Esophagus squamous epithelium (tissue), 4 donors: ENCODE measurements around the gene KIDINS220.

Source experiments
- POLR2A ChIP-seq, 4 donors: fragments of 450-650 bp; IDR thresholded peaks; one replicate each; pipeline ENCODE4 v1.6.1; 2017; ENCODE audit warnings: antibody characterized with exemption in 4 of 4, mild to moderate bottlenecking in 4 of 4, moderate library complexity in 3 of 4
- TF ChIP-seq, protein P1 (sequence below), 6 experiments: fragments of 450-650 bp in 4 of 6; fragments of 200-600 bp in 2 of 6; sonication (generic) in 2 of 6; IDR thresholded peaks; one replicate each; pipeline ENCODE4 v1.5.1; 2016 to 2019; ENCODE audit warnings: antibody characterized with exemption in 6 of 6, mild to moderate bottlenecking in 4 of 6, moderate library complexity in 4 of 6

DNA sequence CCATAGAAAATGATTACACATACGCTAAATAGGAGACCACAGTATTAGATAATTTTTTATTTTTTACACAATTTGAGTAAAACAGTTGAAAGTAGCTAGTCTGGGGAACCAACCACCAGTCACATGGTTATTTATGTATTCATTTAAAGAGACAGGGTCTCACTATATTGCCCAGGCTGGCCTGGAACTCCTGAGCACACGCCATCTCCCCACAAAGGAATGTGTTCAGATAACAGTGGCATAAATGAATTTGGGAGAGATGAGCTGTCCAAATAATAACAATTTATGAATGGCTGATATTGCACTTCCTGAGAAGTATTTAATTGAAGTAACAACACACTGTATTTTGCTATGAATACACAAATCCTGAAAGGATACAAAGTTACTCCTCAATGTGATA lies 39.7 kb downstream of the KIDINS220 start:
- TF ChIP-seq, protein P1, sequence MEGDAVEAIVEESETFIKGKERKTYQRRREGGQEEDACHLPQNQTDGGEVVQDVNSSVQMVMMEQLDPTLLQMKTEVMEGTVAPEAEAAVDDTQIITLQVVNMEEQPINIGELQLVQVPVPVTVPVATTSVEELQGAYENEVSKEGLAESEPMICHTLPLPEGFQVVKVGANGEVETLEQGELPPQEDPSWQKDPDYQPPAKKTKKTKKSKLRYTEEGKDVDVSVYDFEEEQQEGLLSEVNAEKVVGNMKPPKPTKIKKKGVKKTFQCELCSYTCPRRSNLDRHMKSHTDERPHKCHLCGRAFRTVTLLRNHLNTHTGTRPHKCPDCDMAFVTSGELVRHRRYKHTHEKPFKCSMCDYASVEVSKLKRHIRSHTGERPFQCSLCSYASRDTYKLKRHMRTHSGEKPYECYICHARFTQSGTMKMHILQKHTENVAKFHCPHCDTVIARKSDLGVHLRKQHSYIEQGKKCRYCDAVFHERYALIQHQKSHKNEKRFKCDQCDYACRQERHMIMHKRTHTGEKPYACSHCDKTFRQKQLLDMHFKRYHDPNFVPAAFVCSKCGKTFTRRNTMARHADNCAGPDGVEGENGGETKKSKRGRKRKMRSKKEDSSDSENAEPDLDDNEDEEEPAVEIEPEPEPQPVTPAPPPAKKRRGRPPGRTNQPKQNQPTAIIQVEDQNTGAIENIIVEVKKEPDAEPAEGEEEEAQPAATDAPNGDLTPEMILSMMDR (IDR thresholded peaks at IDR 0.05) = no peak
- no peak for TF ChIP-seq POLR2A (IDR thresholded peaks at IDR 0.05)
